ENCODE data around the gene EEF1AKMT1.

The EEF1AKMT1 gene

DNA sequence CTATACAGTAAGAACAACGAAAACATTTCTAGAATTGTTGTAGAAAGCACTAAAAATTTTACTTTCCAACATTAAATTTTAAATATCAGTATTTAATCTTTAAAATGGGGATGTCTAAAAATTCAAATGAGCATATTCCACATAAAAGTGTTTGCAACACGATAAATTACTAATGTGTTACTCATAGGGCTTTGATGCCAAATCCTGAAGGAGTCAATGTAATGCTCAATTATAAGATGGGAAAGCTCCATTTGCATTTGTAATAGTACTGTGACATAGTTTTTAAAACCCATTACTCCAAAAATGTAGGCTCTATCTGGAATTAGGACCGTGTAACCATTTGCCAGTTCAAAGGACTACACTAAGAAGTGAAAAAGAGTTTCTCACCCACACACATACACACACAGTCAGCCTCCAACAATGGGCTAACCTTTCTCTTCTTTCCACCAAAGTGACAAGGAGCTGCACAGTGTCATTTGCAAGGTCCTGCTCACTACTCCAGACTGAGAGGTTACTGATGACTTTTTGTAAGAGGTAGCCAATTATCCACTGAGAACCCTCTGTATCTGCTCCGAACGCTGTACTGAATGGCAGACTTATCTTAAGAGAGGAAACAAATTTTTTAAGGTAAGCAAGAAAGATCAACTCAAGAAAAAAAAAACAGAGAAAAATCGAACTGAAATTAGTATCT is 26.1 kb upstream of the EEF1AKMT1 start:
- DNase-seq, result no peak

DNA sequence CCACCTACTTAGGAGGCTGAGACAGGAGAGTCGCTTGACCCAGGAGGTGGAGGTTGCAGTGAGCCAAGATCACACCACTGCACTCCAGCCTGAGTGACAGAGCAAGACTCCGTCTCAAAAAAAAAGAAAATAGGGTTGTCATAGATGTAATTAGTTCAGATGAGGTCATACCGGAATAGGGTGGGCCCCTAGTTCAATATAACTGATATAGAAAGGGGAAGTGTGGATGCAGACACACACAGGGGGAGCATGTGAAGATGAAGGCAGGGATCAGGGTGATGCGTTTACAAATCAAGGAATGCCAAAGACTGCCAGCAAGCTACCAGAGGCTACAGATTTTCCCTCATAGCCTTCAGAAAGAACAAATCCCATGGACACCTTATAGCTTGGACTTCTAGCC is 24.3 kb upstream of the EEF1AKMT1 start:
- H3K9me3 ChIP-seq, result no peaks in the 10 kb centered on the region
- TF ChIP-seq, protein P1, sequence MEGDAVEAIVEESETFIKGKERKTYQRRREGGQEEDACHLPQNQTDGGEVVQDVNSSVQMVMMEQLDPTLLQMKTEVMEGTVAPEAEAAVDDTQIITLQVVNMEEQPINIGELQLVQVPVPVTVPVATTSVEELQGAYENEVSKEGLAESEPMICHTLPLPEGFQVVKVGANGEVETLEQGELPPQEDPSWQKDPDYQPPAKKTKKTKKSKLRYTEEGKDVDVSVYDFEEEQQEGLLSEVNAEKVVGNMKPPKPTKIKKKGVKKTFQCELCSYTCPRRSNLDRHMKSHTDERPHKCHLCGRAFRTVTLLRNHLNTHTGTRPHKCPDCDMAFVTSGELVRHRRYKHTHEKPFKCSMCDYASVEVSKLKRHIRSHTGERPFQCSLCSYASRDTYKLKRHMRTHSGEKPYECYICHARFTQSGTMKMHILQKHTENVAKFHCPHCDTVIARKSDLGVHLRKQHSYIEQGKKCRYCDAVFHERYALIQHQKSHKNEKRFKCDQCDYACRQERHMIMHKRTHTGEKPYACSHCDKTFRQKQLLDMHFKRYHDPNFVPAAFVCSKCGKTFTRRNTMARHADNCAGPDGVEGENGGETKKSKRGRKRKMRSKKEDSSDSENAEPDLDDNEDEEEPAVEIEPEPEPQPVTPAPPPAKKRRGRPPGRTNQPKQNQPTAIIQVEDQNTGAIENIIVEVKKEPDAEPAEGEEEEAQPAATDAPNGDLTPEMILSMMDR (IDR thresholded peaks at IDR 0.05; ENCODE audit: low read depth, low read length), result no peak
- H3K4me1 ChIP-seq, result peaks cover 4% of the 10 kb centered on the region; the same call in 1 of the 2 replicates
- H3K36me3 ChIP-seq, result peaks cover 68% of the 10 kb centered on the region
- no peak overlapping the region for H3K4me3 ChIP-seq (ENCODE audit: low read depth, low read length)
- H3K27me3 ChIP-seq, result no peaks in the 10 kb centered on the region
- no peak for DNase-seq

More for the DNA sequence above, 26.1 kb upstream of the EEF1AKMT1 start:
- H3K36me3 ChIP-seq, result peaks cover 51% of the 10 kb centered on the region
- peaks cover 4% of the 10 kb centered on the region; the same call in 1 of the 2 replicates for H3K4me1 ChIP-seq
- no peaks in the 10 kb centered on the region for H3K27me3 ChIP-seq
- TF ChIP-seq, protein P1 (IDR thresholded peaks at IDR 0.05; ENCODE audit: low read depth, low read length), result no peak
- no peak overlapping the region for H3K4me3 ChIP-seq (ENCODE audit: low read depth, low read length)
- no peaks in the 10 kb centered on the region for H3K9me3 ChIP-seq

DNA sequence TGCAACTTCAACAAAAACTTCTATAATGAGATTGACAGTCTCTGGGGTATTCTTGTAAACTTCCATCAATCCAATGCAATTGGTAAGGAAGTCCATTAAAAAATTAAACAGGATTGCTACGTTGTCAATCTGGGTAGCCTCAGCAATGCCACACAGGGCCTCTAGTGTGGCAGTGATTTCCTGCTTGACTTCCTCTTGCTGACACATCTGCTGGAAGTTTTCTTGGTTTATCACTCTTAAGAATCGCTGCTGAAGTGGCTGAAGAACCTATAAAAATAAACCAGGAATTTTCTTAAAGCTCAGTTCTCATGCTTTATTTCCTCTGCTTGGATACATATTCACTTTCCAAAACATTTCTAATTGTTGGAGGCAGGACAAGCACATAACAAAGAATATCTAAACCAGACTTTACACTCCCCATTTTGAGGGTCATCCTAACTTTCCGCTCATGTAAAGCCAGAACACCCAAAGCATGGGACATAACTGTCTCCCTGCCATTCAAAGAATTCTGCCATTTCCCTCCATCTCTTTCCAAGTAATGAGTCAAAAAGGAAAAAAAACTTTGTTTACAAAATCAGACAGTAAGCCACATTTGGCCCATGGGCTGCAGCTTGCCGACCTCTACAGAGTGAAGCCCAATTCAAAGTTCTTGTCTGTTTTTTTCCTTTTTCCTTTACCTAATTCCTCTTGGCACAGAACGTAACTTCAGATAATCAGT is 23.2 kb upstream of the EEF1AKMT1 start:
- Histone ChIP-seq H3K9me3 (no peaks in the 10 kb centered on the region), H3K4me1 (peaks cover 4% of the 10 kb centered on the region; the same call in 1 of the 2 replicates), H3K4me3 (ENCODE audit: low read depth, low read length) (no peak overlapping the region), H3K36me3 (peaks cover 70% of the 10 kb centered on the region), H3K27me3 (no peaks in the 10 kb centered on the region)
- DNase-seq, result no peak
- TF ChIP-seq, protein P1 (IDR thresholded peaks at IDR 0.05; ENCODE audit: low read depth, low read length), result no peak

DNA sequence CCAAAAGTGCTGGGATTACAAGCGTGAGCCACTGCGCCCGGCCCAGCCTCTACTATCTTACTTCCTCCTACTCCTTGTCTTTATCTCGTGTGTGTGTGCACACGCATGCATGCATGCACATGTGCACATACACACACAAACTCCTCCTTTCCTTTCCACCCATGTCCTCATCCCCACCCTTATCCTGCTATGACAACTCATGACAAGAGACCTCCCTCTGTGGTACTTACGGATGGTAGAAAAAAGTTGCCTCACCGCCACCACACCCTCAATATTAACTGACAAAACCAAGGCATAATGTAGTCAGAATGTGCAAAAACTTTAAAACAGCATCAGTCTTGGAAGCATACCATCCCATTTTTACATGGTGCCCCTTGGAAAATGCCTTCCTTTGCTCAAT is 15.9 kb upstream of the EEF1AKMT1 start:
- no peaks in the 10 kb centered on the region for H3K9me3 ChIP-seq
- H3K36me3 ChIP-seq, result peaks cover 38% of the 10 kb centered on the region
- no peaks in the 10 kb centered on the region for H3K4me1 ChIP-seq
- no peak overlapping the region for H3K4me3 ChIP-seq (ENCODE audit: low read depth, low read length)
- no peaks in the 10 kb centered on the region for H3K27me3 ChIP-seq
- TF ChIP-seq, protein P1 (IDR thresholded peaks at IDR 0.05; ENCODE audit: low read depth, low read length), result no peak
- no peak for DNase-seq

DNA sequence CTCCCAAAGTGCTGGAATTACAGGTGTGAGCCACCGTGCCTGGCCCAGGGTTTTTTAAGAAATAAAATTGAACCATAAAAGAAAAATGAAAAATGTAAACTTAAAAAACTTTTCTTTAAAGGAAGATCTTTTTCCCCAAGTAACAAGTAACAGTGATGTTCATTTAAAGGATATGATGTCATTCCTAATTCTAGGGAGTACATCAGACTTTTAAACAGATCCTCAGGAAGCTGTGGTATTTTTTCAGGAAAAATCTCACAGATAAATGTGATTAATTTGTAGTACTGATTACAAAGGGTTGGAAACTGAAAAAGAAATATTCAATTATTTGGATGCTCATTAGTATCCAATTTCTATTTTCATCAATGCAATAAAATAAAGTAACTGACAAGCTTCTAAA is 14.6 kb upstream of the EEF1AKMT1 start:
- Histone ChIP-seq H3K36me3 (peaks cover 29% of the 10 kb centered on the region), H3K9me3 (no peaks in the 10 kb centered on the region), H3K4me1 (no peaks in the 10 kb centered on the region), H3K27me3 (no peaks in the 10 kb centered on the region), H3K4me3 (ENCODE audit: low read depth, low read length) (no peak overlapping the region)
- TF ChIP-seq, protein P1 (IDR thresholded peaks at IDR 0.05; ENCODE audit: low read depth, low read length), result no peak
- no peak for DNase-seq

DNA sequence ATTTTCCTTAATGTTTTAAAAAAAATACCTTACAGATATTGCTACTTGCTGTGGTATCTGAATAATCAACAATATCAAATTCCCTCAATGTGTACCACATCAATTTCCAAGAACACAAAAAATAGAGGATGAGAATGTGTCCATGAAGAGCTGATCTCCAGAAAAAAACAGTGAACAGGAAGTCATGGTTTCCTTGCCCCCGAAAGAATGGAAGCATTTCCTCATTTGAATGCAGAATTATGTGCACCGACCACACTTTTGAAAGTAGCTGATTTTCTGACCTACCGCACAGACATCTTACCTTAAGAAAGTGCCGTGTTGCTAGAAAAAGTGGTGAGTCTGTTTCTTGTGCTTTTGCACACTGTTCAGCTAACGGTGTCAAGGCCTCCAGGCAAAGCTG is 13.4 kb upstream of the EEF1AKMT1 start:
- Histone ChIP-seq H3K36me3 (peaks cover 31% of the 10 kb centered on the region), H3K4me1 (no peaks in the 10 kb centered on the region; the same call in 1 of the 2 replicates), H3K27me3 (no peaks in the 10 kb centered on the region), H3K4me3 (ENCODE audit: low read depth, low read length) (no peak overlapping the region), H3K9me3 (no peaks in the 10 kb centered on the region)
- TF ChIP-seq, protein P1 (IDR thresholded peaks at IDR 0.05; ENCODE audit: low read depth, low read length), result no peak
- DNase-seq, result no peak

All from BE2C (cell line).